Endothelial cell (in vitro differentiated cells): ENCODE data around the gene BACE2. TPM values are rescaled to one million over a fixed set of nuclear protein-coding genes. Genes with fewer than 3 reads are reported as not detected.
"Not testable (repeated sequence)": the region's sequence is repeated elsewhere in the genome, so short reads cannot be mapped to it uniquely, and the experiment has no call there.

Experiments used
- DNase-seq: peaks from one replicate; pipeline ENCODE4 v3.0.0; 2021; ENCODE audit warnings: low spot score
- H3K27ac Mint-ChIP-seq: one replicate; pipeline ENCODE4 v1.8.0; 2021; ENCODE audit warnings: mixed read lengths, inconsistent platforms; ENCODE audit not compliant: unreplicated experiment
- H3K27me3 Mint-ChIP-seq: one replicate; pipeline ENCODE4 v1.8.0; 2021; ENCODE audit warnings: mild to moderate bottlenecking, moderate library complexity, mixed read lengths, inconsistent platforms; ENCODE audit not compliant: unreplicated experiment
- H3K36me3 Mint-ChIP-seq: one replicate; pipeline ENCODE4 v1.8.0; 2021; ENCODE audit warnings: mild to moderate bottlenecking, low read depth, mixed read lengths, inconsistent platforms; ENCODE audit not compliant: unreplicated experiment
- H3K4me1 Mint-ChIP-seq: one replicate; pipeline ENCODE4 v1.8.0; 2021; ENCODE audit warnings: mild to moderate bottlenecking, mixed read lengths, inconsistent platforms; ENCODE audit not compliant: unreplicated experiment
- H3K4me3 Mint-ChIP-seq: one replicate; pipeline ENCODE4 v1.8.0; 2021; ENCODE audit warnings: mild to moderate bottlenecking, mixed read lengths, inconsistent platforms; ENCODE audit not compliant: unreplicated experiment
- H3K9me3 Mint-ChIP-seq: one replicate; pipeline ENCODE4 v1.8.0; 2021; ENCODE audit warnings: mixed read lengths, inconsistent platforms; ENCODE audit not compliant: unreplicated experiment
- total RNA-seq: library from RNA; stranded (reverse); fragmentation: NEBNext Ultra II Directional; extraction: Animal tissue kit (Norgen Biotek cat#: 25700); gene quantifications from one replicate; pipeline ENCODE4 v1.2.1, GENCODE V29; 2021; ENCODE audit not compliant: unreplicated experiment
- TF ChIP-seq, protein P1 (sequence below): fragments of 200-600 bp; sonication (generic); IDR thresholded peaks from one replicate; pipeline ENCODE4 v1.5.0; 2021; ENCODE audit warnings: antibody characterized with exemption; ENCODE audit not compliant: unreplicated experiment

Gene BACE2
- total RNA-seq, 1 donor from 2014 or later: 151 TPM

DNA sequence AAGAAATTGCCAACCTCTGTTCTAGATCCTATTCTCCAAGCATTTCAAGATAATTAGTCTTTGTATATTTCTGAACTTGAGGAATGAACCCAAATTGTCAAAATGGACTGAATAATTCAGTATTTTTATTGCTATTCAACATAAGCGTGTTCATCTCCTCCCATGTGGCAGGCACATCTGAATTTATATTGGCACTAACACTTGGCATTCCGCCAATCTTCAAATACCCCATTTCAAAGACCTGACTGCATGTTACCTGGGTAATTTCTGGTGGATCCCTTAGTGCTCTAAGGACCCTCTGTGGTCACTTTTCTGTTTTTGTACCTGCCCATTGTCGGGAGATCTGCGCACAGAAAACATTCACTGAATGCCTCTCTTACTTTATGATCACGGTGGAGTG lies 66.6 kb downstream of the BACE2 start:
- peaks cover 4% of the 10 kb centered on the region for H3K27me3 Mint-ChIP-seq
- no peaks in the 10 kb centered on the region for H3K9me3 Mint-ChIP-seq

DNA sequence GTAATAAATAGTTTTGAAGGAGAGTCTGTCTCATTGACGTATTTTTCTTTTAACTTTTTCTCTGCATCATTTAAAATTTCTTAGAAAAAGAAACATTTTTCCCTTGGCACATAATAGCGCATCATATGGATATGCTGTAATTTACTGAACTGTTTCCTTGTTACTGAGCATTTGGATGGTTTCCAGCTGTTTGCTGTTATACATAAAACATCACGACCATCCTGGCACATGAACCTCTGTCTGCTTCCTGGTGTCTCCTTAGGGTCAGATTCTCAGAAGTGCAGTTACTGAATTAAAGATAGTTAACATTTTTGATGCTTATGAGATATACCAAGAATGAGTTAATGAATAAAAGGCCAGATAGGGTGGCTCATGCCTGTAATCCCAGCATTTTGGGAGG lies 67.2 kb downstream of the BACE2 start:
- DNase-seq: no peak
- H3K27me3 Mint-ChIP-seq: peaks cover 4% of the 10 kb centered on the region
- peaks cover 35% of the 10 kb centered on the region for H3K36me3 Mint-ChIP-seq
- no peaks in the 10 kb centered on the region for H3K9me3 Mint-ChIP-seq
- TF ChIP-seq, protein P1, sequence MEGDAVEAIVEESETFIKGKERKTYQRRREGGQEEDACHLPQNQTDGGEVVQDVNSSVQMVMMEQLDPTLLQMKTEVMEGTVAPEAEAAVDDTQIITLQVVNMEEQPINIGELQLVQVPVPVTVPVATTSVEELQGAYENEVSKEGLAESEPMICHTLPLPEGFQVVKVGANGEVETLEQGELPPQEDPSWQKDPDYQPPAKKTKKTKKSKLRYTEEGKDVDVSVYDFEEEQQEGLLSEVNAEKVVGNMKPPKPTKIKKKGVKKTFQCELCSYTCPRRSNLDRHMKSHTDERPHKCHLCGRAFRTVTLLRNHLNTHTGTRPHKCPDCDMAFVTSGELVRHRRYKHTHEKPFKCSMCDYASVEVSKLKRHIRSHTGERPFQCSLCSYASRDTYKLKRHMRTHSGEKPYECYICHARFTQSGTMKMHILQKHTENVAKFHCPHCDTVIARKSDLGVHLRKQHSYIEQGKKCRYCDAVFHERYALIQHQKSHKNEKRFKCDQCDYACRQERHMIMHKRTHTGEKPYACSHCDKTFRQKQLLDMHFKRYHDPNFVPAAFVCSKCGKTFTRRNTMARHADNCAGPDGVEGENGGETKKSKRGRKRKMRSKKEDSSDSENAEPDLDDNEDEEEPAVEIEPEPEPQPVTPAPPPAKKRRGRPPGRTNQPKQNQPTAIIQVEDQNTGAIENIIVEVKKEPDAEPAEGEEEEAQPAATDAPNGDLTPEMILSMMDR: no peak
- H3K4me3 Mint-ChIP-seq: no peak overlapping the region
- no peaks in the 10 kb centered on the region for H3K4me1 Mint-ChIP-seq
- no peak overlapping the region for H3K27ac Mint-ChIP-seq

More for the DNA sequence above, 66.6 kb downstream of the BACE2 start:
- H3K4me1 Mint-ChIP-seq: no peaks in the 10 kb centered on the region
- peaks cover 35% of the 10 kb centered on the region for H3K36me3 Mint-ChIP-seq
- H3K27ac Mint-ChIP-seq: no peak overlapping the region
- TF ChIP-seq, protein P1: no peak
- no peak for DNase-seq
- no peak overlapping the region for H3K4me3 Mint-ChIP-seq

DNA sequence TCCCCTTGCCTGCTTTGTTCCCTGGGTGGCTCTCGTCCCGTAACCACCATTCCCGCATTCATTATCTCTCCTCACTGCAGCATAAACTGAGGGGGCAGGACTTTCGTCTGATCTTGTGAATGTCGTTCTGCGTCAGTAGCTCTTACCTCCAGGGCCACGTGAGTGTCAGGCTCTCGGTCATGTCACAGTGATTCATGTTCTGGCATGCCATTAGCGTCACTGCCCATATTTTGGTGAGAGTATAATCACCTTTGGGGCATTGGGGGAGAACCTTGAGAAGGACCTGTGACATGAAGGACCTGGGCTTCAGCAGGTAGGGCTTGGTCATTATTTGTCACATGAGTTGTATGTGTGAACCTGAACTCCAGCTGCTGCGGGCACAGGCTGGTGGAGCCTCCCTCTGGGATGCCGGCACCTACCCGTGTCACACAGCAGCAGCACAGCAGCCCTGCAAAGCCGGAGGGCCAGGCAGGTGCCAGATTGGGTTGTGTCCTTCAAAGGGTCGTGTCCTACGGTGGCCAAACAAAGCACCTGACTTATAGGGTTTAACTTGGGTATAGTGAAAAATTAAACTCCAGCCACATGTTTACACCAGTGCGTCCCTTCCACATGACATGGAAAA lies 68.5 kb downstream of the BACE2 start:
- no peaks in the 10 kb centered on the region for H3K9me3 Mint-ChIP-seq
- H3K36me3 Mint-ChIP-seq: peaks cover 37% of the 10 kb centered on the region
- TF ChIP-seq, protein P1: no peak
- H3K4me3 Mint-ChIP-seq: no peak overlapping the region
- no peaks in the 10 kb centered on the region for H3K4me1 Mint-ChIP-seq
- no peak overlapping the region for H3K27ac Mint-ChIP-seq
- peaks cover 4% of the 10 kb centered on the region for H3K27me3 Mint-ChIP-seq
- no peak for DNase-seq

DNA sequence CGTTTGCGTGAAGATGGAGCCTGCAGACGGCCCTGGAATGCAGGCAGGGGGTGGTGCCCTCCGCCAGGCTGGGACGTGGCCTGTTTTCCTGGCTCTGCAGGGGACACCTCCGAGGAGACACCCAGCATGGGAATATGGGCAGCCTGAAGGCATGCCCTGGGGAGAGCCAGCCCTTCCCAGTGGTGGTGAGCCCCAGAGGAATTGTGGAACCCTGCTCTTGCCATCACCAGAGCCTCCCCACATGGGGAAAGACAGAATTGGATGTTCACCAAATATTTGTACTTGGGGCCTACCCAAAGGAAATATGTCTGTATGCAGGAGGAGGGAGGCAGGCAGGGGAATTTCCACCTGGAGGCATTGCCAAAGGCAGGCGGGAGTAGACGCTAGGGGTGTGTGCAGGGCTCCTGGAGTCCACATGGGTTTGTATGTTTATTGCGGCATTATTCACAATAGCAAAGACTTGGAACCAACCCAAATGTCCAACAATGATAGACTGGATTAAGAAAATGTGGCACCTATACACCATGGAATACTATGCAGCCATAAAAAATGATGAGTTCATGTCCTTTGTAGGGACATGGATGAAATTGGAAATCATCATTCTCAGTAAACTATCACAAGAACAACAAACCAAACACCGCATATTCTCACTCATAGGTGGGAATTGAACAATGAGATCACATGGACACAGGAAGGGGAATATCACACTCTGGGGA lies 70.3 kb downstream of the BACE2 start:
- H3K27me3 Mint-ChIP-seq, H3K27ac Mint-ChIP-seq, H3K4me1 Mint-ChIP-seq, DNase-seq, H3K9me3 Mint-ChIP-seq: not testable (repeated sequence)
- peak overlapping the region; percentile 59 for H3K4me3 Mint-ChIP-seq
- H3K36me3 Mint-ChIP-seq: peaks cover 50% of the 10 kb centered on the region

DNA sequence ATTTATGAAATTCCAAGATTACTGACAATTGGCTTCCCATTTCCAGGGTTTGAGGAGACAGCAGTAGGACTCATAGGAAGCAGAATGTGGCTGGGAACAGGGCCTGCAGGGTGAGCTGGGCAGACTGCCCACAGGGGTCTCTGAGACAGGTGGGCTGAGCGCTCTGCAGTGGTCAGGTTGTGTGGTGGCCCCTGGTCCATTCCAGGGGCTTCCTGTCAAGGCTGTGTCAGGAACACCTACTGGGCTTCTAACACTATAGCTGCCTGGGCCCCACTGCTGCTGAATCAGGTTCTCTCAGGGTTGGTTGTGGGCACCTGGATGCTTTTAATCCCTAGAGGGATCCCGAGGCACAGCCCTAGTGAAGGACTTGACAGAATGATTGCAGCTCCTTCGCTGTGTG lies 72.1 kb downstream of the BACE2 start:
- Mint-ChIP-seq H3K27ac (no peak overlapping the region), H3K4me1 (no peaks in the 10 kb centered on the region), H3K27me3 (no peaks in the 10 kb centered on the region), H3K36me3 (peaks cover 65% of the 10 kb centered on the region), H3K9me3 (no peaks in the 10 kb centered on the region), H3K4me3 (peak overlapping the region; percentile 56)
- TF ChIP-seq, protein P1: no peak
- DNase-seq: no peak
